Measurements from ENCODE around the gene TMEM52. TPM values are rescaled to one million over a fixed set of nuclear protein-coding genes. Genes with fewer than 3 reads are reported as not detected.

TMEM52 gene
- total and polyA plus RNA-seq, 9 donors, result 0.42 to 3.3 (median 2.3) TPM

DNA sequence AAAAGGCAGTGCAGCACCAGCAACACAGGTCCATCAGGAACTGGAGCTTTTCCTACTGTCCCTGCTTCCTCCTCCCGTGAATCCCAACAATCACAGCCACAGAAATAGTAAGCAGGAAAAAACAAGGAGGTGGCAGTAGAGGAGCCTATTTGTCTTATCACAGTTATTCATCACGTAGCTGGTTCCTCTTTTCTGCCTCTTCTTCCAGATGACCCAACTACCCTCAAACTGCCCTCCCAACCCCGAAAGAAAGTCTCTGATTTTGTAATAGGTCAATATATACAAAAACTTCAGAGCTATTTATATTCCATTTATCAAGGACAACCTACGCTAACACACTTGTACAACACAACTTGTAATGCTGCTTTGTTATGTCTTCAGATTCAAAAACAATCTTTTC, 49.6 kb downstream of the TMEM52 start:
- H3K27me3 ChIP-seq, result no peaks in the 10 kb centered on the region
- peak overlapping the region in 1 of 2 donors; percentile 13 for H3K27ac ChIP-seq
- no peaks in the 10 kb centered on the region for H3K9me3 ChIP-seq
- H3K4me3 ChIP-seq, result no peak overlapping the region
- intact Hi-C loops (cut with DNase I), result no loop called here
- no peaks in the 10 kb centered on the region for H3K36me3 ChIP-seq
- H3K4me1 ChIP-seq (ENCODE audit: insufficient read depth), result peaks cover 28% of the 10 kb centered on the region
- TF ChIP-seq, protein P1, sequence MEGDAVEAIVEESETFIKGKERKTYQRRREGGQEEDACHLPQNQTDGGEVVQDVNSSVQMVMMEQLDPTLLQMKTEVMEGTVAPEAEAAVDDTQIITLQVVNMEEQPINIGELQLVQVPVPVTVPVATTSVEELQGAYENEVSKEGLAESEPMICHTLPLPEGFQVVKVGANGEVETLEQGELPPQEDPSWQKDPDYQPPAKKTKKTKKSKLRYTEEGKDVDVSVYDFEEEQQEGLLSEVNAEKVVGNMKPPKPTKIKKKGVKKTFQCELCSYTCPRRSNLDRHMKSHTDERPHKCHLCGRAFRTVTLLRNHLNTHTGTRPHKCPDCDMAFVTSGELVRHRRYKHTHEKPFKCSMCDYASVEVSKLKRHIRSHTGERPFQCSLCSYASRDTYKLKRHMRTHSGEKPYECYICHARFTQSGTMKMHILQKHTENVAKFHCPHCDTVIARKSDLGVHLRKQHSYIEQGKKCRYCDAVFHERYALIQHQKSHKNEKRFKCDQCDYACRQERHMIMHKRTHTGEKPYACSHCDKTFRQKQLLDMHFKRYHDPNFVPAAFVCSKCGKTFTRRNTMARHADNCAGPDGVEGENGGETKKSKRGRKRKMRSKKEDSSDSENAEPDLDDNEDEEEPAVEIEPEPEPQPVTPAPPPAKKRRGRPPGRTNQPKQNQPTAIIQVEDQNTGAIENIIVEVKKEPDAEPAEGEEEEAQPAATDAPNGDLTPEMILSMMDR (IDR thresholded peaks at IDR 0.05), result no peak
- no peak for TF ChIP-seq POLR2A (IDR thresholded peaks at IDR 0.05)
- TF ChIP-seq EP300 (IDR thresholded peaks at IDR 0.05), result no peak
- WGBS, 3 donors, result 4 to 26% (median 11%) methylated on average over 4 of the region's 4 CpGs
- peak in 1 of 5 donors; percentile 9 for DNase-seq

Other genes with a start within 250 kb of the TMEM52 start
- gene SLC35E2B, start 226.5 kb downstream of the TMEM52 start, total RNA-seq, result 10 to 100 TPM; 30.0 to 59.2 (median 45.0) TPM
- gene SLC35E2B, start 226.5 kb downstream of the TMEM52 start, polyA plus RNA-seq, result 10 to 100 TPM; 24.7 to 38.2 TPM
- gene CDK11A, start 194.9 kb downstream of the TMEM52 start, total RNA-seq, result 10 to 100 TPM; 20.9 to 51.3 (median 31.1) TPM
- gene CDK11A, start 194.9 kb downstream of the TMEM52 start, polyA plus RNA-seq, result 10 to 100 TPM; 16.7 to 21.6 TPM
- 10 to 100 TPM; 45.1 to 76.0 (median 62.7) TPM for gene NADK, start 140.8 kb downstream of the TMEM52 start, total RNA-seq
- 10 to 100 TPM; 21.8 to 57.0 TPM for gene NADK, start 140.8 kb downstream of the TMEM52 start, polyA plus RNA-seq
- 100 to 1,000 TPM in 6 of 7 donors, 10 to 100 TPM in 1; 92.9 to 314 (median 255) TPM for gene GNB1, start 28.2 kb downstream of the TMEM52 start, total RNA-seq
- 100 to 1,000 TPM; 137 to 262 TPM for gene GNB1, start 28.2 kb downstream of the TMEM52 start, polyA plus RNA-seq
- gene CALML6, start 4.0 kb downstream of the TMEM52 start, total RNA-seq, result under 1 TPM in 6 of 7 donors, not detected in 1; 0.10 to 0.43 (median 0.14) TPM
- under 1 TPM in 1 of 2 donors, not detected in 1; 0.04 TPM for gene CALML6, start 4.0 kb downstream of the TMEM52 start, polyA plus RNA-seq
- 1 to 10 TPM in 1 of 7 donors, under 1 TPM in 5, not detected in 1; 0.10 to 8.0 (median 0.67) TPM for gene CFAP74, start 84.5 kb upstream of the TMEM52 start, total RNA-seq
- gene CFAP74, start 84.5 kb upstream of the TMEM52 start, polyA plus RNA-seq, result under 1 TPM; 0.05 to 0.18 TPM
- gene GABRD, start 100.1 kb upstream of the TMEM52 start, total RNA-seq, result under 1 TPM in 2 of 7 donors, not detected in 5; 0.33 to 0.40 TPM
- gene GABRD, start 100.1 kb upstream of the TMEM52 start, polyA plus RNA-seq, result under 1 TPM in 1 of 2 donors, not detected in 1; 0.13 TPM
- gene PRKCZ, start 131.1 kb upstream of the TMEM52 start, total RNA-seq, result 10 to 100 TPM in 1 of 7 donors, 1 to 10 TPM in 6; 3.4 to 16.1 (median 5.9) TPM
- gene PRKCZ, start 131.1 kb upstream of the TMEM52 start, polyA plus RNA-seq, result 1 to 10 TPM; 3.6 to 5.3 TPM

All from ovary (tissue), 9 donors.